ENCODE measurements around the gene GDF10. TPM values are rescaled to one million over a fixed set of nuclear protein-coding genes. Genes with fewer than 3 reads are reported as not detected.

Gene GDF10
- total RNA-seq, 1 donor from 2014 or later, result 6.5 TPM

GRCh38 chr10:47268696-47269095 is 31.3 kb upstream of the GDF10 start:
- no peak for FAIRE-seq
- no peak for DNase-seq (ENCODE audit: low spot score in 2 of 2)

DNA sequence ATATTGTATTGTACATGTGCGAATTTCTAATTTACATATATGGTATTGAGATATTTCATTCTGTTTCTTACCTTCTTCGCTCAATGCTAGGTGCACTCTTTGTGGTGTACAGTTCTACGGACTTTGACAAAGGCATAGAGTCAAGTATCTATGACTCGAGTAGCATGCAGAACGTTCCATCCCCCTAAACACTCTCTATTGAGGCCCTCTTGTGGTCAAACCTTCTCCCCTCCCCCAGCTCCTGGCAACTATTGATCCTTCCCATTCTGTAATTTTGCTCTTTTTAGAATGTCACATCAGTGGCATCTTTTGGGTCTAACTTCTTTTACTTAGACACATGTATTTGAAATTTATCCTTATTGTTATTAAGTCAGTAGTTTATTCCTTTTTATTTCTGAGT is 30.7 kb upstream of the GDF10 start:
- no peak for FAIRE-seq
- DNase-seq (ENCODE audit: low spot score in 2 of 2), result no peak

DNA sequence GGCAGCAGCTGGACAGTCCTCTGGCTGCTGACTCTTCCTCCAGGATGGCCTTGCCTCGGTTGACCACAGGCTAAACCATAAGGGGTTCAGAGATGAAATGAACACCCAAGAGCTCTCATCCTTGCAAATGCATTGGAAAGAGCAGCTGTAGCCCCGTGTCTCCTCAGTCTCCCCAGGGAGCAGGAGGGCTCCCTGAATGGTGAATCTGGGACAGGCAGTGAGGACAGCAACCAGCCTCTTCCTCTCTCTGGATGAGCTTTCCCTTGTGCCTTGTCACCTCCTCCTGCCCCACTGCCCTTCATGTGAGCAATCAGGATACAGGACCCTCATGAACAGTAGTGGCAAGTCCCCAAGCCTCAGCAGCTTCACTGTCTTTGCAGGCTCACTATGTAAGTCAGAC is 23.9 kb upstream of the GDF10 start:
- DNase-seq (ENCODE audit: low spot score in 2 of 2) (no peak), FAIRE-seq (no peak)

DNA sequence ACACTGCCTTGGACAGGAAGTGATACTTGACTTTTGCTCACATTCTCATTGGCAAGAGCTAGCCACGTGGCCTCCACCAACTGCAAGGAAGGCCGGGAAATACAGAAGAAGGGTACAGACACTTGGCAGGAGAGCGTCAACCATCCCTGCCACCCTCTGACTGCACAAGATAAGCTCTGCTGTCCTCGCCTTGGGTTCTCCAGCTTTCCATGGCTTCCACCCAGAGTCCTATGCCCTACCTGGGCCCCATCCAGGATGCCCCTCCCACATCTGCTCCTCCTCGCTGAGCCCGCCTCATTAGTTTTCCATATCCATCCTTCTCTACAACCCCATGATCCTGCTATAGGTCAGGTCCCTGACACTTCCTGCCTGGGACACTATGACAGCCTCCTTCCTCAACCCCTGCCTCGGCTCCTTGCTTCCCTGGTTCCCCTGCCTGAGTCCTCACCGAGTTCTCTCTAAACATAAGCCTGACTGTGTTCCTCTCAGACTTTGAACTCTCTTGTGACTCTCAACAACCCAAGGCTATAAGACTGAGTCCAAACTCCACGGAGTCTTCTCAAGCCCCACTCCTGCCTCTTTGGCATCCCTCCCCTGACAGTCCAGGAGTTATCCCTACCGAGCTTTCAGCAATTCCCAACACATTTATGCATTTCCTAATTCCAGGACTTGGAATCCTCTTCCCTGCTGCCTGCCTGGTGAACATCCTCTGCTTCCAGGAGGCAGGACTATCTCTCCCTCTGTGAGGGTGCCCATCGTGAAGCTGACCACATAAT is 23.2 kb upstream of the GDF10 start:
- DNase-seq (ENCODE audit: low spot score in 2 of 2) (no peak), FAIRE-seq (no peak)

DNA sequence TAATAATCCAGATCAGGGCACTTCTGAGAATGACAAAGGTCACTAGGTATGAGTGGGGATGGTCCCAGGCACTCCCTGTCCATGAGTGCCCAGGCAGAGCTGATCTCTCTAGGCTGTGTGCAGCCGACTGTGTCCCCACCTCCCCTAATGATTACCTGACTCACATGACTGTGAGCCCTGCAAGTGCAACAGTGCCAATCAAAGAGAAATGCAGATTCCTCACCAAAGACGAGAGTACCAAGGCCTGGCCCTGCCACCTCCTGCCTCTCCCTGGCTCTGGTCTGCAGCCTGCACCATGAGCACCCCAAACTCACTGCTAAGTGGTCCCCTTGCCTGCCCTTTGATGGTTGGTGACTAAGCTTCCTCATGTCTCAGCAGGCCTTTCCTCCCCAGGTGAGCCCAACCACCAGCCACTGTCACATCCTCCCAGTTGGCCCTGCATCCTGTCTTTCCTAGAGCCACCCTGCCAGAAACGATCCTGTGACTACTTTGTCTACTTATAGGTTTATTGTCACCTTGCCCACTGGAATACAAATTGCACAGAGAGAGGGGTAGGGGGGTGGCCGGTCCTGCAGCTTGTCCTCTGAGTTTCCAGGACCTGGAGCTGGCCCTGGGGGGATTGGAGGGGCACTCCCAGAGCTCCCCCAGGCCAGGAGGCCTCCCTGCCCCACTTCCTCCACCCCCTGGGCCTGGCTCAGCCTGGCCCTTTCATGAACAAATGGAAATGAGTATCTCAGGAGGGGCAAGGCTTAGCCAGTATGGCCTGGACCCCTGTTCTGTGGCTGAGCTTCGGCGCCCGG is 22.4 kb upstream of the GDF10 start:
- no peak for FAIRE-seq

DNA sequence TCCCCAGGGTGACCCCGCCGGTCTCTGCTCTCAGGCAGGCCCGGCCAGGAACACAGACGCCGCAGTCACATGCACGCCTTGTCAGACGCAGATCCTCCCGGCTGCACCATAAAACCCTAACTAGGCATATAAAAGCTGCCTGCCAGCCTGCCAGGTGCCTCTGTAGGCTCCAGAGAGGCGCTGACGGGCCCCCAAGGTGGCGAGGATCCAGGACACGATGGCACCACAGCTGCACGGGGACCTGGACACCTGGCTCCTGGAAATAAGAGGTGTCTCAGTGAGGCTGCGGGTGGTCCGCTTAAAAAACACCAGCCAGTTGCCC is 21.9 kb upstream of the GDF10 start:
- no peak for FAIRE-seq
- no peak for DNase-seq (ENCODE audit: low spot score in 2 of 2)

More for the DNA sequence above, 22.4 kb upstream of the GDF10 start:
- DNase-seq (ENCODE audit: low spot score in 2 of 2), result no peak

GRCh38 chr10:47278720-47279119 is 21.3 kb upstream of the GDF10 start:
- FAIRE-seq, result no peak
- no peak for DNase-seq (ENCODE audit: low spot score in 2 of 2)

DNA sequence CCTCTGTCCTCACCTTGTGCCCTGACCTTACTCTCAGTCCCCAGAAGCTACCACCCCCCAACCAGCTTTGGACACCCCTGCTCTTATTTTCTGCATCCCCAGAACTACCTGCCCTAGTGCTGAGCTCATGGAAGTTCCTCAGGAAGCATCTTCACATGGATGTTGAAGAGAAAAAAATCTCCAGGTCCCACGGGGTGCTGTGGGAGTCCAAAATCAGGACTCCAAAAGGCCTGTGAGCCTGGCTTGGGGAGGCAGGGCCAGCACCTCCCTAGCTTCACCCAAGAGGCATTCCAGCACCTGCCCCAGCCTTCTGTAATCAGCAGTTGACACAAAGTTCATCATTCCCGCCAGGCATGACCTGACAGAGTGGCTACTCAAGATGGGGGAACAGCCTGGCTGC is 20.7 kb upstream of the GDF10 start:
- FAIRE-seq, result no peak
- DNase-seq (ENCODE audit: low spot score in 2 of 2), result no peak

- DNase-seq (ENCODE audit: low spot score in 2 of 2), result no peak
- no peak for FAIRE-seq
These were observed 17.9 kb upstream of the GDF10 start for GRCh38 chr10:47282005-47282656.

DNA sequence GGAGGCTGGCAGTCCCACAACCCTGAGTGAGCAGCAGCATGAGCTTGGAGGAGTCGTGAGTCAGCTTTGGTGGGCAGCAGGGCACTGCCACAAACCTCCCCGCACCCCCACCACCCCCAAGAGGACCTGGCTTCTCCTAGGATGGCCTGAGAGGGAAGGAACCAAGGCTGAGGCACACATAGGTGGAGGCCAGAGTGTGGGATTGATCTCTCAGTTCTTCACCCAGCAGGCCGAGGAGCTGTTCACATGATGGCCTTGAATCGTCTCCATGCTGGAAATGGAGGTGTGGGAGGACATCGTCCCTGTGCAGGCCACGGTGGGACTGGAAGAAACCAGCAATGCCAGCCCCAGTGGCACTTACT is 17.4 kb upstream of the GDF10 start:
- no peak for DNase-seq (ENCODE audit: low spot score in 2 of 2)
- no peak for FAIRE-seq

- FAIRE-seq, result no peak
- no peak for DNase-seq (ENCODE audit: low spot score in 2 of 2)
These were observed 16.8 kb upstream of the GDF10 start for GRCh38 chr10:47283101-47283630.

- FAIRE-seq (no peak), DNase-seq (ENCODE audit: low spot score in 2 of 2) (no peak)
These were observed 16.1 kb upstream of the GDF10 start for GRCh38 chr10:47283848-47284247.

DNA sequence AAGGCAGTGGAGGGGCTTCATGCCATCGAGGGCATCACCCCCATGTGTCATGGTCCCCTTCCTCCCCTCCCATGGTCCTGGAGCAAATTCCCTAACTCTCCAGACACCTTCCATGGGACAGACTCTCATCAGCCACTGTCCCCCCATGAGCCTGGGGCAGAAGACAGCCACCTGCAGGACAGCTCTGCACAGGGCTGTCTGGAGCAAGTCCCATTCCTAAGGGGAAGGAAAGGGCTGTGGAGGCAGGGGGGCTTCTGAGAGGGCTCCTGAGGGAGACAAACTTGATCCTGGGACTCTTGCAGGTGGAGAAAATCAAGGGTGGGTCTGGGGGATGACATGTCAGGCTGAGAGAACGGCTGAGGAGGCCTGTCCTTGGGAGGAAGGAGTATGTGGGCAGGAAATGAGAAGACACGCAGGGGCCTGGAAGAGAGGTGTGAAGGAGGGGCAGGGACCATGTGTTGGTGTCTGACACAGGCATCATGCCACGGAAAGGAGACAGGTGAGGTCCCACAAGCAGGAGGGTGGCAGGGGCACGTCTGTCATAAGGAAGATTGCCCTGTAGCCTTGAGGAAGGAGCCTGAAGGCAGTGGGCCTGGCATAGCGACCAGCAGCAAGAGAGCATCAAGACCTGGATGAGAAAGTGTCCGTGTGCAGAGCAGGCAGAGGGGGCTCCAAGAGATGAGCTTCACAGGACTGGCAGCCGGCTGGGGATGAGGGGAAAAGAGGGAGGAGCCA is 14.4 kb upstream of the GDF10 start:
- DNase-seq (ENCODE audit: low spot score in 2 of 2) (no peak), FAIRE-seq (no peak)

GRCh38 chr10:47286116-47286505 is 13.9 kb upstream of the GDF10 start:
- FAIRE-seq, result no peak
- DNase-seq (ENCODE audit: low spot score in 2 of 2), result no peak

GRCh38 chr10:47286591-47287315 is 13.2 kb upstream of the GDF10 start:
- FAIRE-seq (no peak), DNase-seq (ENCODE audit: low spot score in 2 of 2) (no peak)

DNA sequence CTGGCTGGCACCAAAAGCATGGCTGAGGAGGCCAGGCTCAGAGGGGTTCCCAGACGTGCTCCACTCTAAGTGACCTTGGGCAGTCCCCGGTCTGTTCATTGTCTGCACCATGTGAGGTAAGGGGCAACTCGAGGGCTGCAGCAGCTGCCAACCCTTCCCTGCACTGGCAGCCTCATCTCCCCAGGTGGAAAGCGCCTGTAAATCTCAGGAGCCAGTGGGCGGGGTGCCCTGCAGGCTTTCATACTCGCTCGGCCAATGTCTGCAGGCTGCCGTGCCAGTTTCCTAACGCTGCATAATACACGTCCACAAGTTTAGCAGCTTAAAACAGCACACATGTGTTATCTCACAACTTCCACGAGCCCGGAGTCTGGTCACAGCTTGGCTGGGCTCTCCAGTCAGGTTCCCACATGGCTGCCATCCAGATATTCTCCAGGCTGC is 12.6 kb upstream of the GDF10 start:
- no peak for DNase-seq (ENCODE audit: low spot score in 2 of 2)
- no peak for FAIRE-seq

GRCh38 chr10:47287805-47288204 is 12.2 kb upstream of the GDF10 start:
- FAIRE-seq, result no peak
- DNase-seq (ENCODE audit: low spot score in 2 of 2), result no peak

DNA sequence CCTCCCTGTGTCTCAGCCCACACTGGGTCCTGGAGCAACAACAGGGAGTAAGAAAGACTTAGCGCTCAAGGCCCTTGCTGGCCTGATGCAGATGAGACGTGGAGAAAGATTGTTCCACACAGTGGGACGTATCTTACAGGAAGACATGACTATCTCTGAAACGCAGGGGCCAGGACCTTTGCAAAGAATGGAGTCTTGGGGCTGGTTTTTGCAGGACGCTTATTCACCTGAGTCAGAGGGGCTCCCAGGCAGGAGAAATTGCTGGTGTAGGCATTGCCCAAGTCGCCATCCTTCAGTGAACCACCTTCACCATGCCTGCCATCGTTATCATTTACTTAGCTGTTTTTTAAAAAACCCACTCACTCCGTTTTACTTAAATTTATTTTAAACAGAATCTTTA is 11.8 kb upstream of the GDF10 start:
- DNase-seq (ENCODE audit: low spot score in 2 of 2), result no peak
- FAIRE-seq, result no peak

DNA sequence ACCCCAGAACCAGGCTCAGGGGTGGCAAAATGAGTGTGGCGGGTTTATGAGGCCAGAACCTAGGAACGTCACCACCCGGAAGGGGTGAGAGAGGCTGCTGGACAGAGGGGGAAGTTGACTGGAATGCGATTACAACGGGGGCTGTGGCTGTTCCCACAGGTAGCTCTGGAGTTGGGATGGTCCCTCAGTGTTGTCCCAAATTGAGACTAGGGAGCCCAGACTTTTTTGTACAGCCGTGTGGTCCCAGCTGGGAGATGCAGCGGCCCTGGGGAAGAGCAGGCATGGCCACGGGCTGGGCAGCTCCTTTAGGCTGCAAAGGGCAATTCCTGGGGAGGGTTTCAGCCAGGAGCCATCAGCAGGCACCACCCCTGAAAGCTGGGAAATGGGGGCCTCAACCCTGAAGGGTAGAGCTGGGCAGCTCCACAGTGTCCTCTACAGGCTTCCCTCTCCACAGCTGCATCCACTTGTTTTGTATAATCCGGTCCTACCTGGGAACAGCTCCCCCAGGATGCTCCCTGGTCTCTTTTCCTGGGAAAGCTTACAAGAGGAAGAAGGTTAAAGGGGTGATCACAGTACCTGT is 11.0 kb upstream of the GDF10 start:
- no peak for DNase-seq (ENCODE audit: low spot score in 2 of 2)
- FAIRE-seq, result no peak

DNA sequence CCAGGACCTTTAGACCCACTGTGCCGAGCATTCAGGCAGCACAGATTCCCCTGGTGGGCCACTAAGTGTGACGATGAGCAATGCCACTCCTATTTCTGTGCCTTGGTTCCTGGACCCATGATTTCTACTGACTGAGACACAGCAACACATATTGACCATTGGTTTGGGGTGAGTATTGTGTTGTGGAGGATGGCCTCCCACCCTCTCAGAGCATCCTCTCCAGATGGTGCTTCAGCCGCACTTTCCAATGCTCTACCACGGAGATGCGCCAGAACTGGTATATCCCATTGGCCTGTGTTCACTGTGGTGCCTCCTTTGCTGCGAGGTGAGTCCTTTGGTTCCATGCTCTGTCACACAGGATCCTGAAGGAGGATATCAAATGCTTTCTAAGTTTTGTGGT is 10.1 kb upstream of the GDF10 start:
- no peak for FAIRE-seq
- no peak for DNase-seq (ENCODE audit: low spot score in 2 of 2)
